ENCODE results near the gene RIN1.
"Not testable (repeated sequence)": the region's sequence is repeated elsewhere in the genome, so short reads cannot be mapped to it uniquely, and the experiment has no call there.

Gene RIN1

GRCh38 chr11:66360406-66361073 is 24.3 kb upstream of the RIN1 start:
- no peak for DNase-seq (ENCODE audit: low read depth)

GRCh38 chr11:66359662-66360087 is 23.4 kb upstream of the RIN1 start:
- no peak for DNase-seq (ENCODE audit: low read depth)

- DNase-seq (ENCODE audit: low read depth), result not testable (repeated sequence)
Observed at GRCh38 chr11:66350560-66351235, 14.5 kb upstream of the RIN1 start.

GRCh38 chr11:66349084-66349386 is 12.8 kb upstream of the RIN1 start:
- DNase-seq (ENCODE audit: low read depth), result no peak

GRCh38 chr11:66347425-66348276 is 11.4 kb upstream of the RIN1 start, which contains the start of gene B4GAT1:
Gene B4GAT1 (minus strand): TSS chr11:66347629. CDS start chr11:66347545, 84 bp downstream.
- DNase-seq (ENCODE audit: low read depth), result peak; percentile 86

- no peak for DNase-seq (ENCODE audit: low read depth)
Observed at GRCh38 chr11:66346476-66347424, 10.5 kb upstream of the RIN1 start.

- DNase-seq (ENCODE audit: low read depth), result no peak
Observed at GRCh38 chr11:66345316-66345649, 9.0 kb upstream of the RIN1 start.

- peak; percentile 96 for DNase-seq (ENCODE audit: low read depth)
Observed at GRCh38 chr11:66344550-66345315, 8.5 kb upstream of the RIN1 start, which contains the start of gene BRMS1. Gene BRMS1 (minus strand): TSS chr11:66345104. CDS start chr11:66342234, 2,870 bp downstream.

GRCh38 chr11:66343176-66343575 is 6.9 kb upstream of the RIN1 start:
- DNase-seq (ENCODE audit: low read depth), result no peak

GRCh38 chr11:66341502-66342126 is 5.4 kb upstream of the RIN1 start:
- no peak for DNase-seq (ENCODE audit: low read depth)

GRCh38 chr11:66340596-66341501 is 4.6 kb upstream of the RIN1 start:
- no peak for DNase-seq (ENCODE audit: low read depth)

- no peak for DNase-seq (ENCODE audit: low read depth)
Observed at GRCh38 chr11:66339686-66340483, 3.7 kb upstream of the RIN1 start.

- DNase-seq (ENCODE audit: low read depth), result no peak
Observed at GRCh38 chr11:66339162-66339675, 3.0 kb upstream of the RIN1 start.

- peak; percentile 37 for DNase-seq (ENCODE audit: low read depth)
Observed at GRCh38 chr11:66338276-66339161, 2.3 kb upstream of the RIN1 start.

- peak; percentile 45 for DNase-seq (ENCODE audit: low read depth)
Observed at GRCh38 chr11:66337103-66337899, 1.1 kb upstream of the RIN1 start.

GRCh38 chr11:66335531-66336233 is 552 bp downstream of the RIN1 start:
- DNase-seq (ENCODE audit: low read depth), result peak; percentile 49

Data from amniotic epithelial cell (primary cell).